Measurements from ENCODE around the gene TNS1.

Gene TNS1

DNA sequence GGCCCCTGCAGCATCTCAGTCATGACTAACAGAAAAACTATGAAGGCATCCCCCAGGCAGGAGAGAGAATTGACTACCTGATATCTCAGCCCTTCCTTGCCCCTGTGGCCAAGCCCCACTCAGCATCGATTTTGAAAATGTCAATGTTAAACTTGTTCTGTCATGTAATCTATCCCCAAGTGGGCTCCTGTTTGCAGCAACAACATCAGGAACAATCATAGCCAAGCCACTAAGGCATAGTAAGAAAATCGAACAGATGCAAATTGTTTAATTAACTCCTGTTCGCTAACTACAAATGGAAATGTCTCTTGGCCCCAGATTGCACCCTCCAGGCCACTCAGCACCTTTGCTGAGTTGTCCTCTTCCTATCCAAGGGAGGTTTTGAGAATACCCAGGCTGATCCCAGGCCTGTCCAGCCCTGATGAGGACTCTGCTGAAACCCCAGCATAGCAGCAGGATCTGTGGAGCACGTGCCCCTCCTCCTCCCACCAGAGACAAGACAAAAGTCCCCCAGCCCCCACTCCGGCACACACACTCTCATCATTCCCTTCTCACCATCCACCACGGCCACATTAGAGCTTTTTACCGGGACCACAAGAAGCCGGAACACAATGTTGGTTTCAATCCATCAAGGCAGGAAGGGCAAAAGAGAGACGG is 150.1 kb downstream of the TNS1 start:
- Histone ChIP-seq H3K27ac (no peak overlapping the region), H4K20me1 (ENCODE audit: insufficient read depth) (no peaks in the 10 kb centered on the region)

DNA sequence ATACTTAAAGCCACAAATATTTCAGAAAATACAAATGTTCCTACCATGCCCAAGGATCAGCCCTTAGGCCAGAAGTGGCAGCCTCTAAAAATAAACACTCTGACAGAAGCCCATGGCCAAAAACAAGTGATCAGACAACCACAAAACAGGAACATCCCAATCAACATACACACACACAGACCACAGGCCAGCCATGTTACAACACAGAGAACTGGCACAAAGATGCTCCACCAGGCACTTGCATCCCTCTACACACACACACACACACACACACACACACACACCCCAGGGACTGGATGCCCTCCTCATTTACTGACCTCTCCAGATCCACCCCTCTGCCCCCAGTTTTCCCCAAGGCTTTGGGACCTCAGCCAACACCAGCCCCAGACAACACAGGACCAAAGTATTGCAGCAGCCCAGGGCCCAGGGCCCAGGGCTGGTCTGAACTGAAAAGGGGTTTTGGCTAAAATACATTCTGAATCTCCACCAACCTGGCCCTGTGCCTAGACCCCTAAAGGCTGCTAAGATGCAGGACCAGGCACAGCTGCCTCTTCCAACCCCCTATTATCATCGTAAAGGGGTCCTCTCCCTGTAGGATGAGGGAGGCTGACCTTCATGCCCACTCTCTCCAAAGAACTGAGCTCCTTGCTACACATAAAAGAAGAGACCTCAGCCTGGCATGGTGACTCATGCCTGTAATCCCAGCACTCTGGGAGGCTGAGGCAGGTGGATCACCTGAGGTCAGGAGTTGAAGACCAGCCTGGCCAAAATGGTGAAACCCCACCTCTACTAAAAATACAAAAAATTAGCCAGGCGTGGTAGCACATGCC is 151.4 kb downstream of the TNS1 start:
- no peak overlapping the region for H3K9ac ChIP-seq
- TF ChIP-seq, protein P1, sequence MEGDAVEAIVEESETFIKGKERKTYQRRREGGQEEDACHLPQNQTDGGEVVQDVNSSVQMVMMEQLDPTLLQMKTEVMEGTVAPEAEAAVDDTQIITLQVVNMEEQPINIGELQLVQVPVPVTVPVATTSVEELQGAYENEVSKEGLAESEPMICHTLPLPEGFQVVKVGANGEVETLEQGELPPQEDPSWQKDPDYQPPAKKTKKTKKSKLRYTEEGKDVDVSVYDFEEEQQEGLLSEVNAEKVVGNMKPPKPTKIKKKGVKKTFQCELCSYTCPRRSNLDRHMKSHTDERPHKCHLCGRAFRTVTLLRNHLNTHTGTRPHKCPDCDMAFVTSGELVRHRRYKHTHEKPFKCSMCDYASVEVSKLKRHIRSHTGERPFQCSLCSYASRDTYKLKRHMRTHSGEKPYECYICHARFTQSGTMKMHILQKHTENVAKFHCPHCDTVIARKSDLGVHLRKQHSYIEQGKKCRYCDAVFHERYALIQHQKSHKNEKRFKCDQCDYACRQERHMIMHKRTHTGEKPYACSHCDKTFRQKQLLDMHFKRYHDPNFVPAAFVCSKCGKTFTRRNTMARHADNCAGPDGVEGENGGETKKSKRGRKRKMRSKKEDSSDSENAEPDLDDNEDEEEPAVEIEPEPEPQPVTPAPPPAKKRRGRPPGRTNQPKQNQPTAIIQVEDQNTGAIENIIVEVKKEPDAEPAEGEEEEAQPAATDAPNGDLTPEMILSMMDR (conservative IDR thresholded peaks at IDR 0.05; ENCODE audit: low read depth, low read length), result no peak

More for the DNA sequence above, 150.1 kb downstream of the TNS1 start:
- Histone ChIP-seq H3K4me2 (no peak overlapping the region), H3K4me1 (ENCODE audit: low read depth, poor library complexity, severe bottlenecking) (no peaks in the 10 kb centered on the region), H3K27me3 (ENCODE audit: insufficient read depth, low read depth) (no peaks in the 10 kb centered on the region), H3K79me2 (ENCODE audit: insufficient read depth, low read depth) (no peaks in the 10 kb centered on the region), H3K9ac (no peak overlapping the region), H2AFZ (ENCODE audit: low read depth) (no peak overlapping the region), H3K36me3 (ENCODE audit: insufficient read depth) (no peaks in the 10 kb centered on the region), H3K4me3 (IDR thresholded peaks at IDR 0.05; ENCODE audit: insufficient read depth, low read depth, low read length) (no peak overlapping the region)
- TF ChIP-seq, protein P1 (conservative IDR thresholded peaks at IDR 0.05; ENCODE audit: low read depth, low read length), result no peak

DNA sequence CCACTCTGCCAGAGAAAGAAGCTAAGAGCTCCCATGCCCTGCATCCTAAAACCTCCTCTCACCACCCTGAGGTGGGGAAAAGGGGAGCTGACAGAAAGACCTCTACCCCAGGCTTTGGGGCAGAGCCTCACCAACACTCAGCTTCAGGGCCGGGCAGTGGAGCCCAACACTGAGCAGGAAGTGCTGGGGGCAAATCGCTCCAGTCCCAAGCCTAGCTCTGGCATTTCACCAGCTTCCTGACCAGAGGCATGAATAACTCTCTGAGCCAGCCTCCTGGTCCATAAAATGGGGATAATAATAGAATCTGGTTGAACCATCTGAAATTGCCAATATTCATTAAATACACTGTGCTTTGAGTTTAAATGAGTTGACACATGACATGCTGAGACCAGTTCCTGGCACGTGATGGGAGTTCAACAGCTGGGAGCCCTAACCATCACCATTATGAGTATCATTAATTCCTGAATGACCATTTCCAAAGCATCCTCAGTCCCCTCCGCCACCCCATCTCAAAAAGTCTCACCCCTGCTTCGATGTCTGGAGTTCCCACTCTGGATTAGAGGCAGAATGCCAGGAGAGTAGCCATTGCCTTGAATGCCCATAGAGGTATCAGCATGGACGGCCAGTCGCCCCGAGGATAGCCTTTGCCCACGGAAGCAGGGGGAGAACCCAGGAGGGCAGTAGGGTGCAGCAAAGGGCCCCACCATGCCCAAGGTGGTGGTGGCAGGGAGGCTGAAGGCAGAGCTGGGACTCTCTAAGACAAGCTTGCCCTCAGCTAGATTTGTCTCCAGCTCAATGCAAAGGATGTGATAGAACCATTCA is 153.4 kb downstream of the TNS1 start:
- H3K79me2 ChIP-seq (ENCODE audit: insufficient read depth, low read depth), result no peaks in the 10 kb centered on the region
- no peaks in the 10 kb centered on the region for H3K4me1 ChIP-seq (ENCODE audit: low read depth, poor library complexity, severe bottlenecking)
- peaks cover 2% of the 10 kb centered on the region; the same call in 1 of the 2 replicates for H3K27me3 ChIP-seq (ENCODE audit: insufficient read depth, low read depth)
- H3K4me3 ChIP-seq (IDR thresholded peaks at IDR 0.05; ENCODE audit: insufficient read depth, low read depth, low read length), result no peak overlapping the region
- no peak overlapping the region for H3K9ac ChIP-seq
- no peak overlapping the region for H3K4me2 ChIP-seq
- no peak overlapping the region for H2AFZ ChIP-seq (ENCODE audit: low read depth)
- no peaks in the 10 kb centered on the region for H4K20me1 ChIP-seq (ENCODE audit: insufficient read depth)
- H3K27ac ChIP-seq, result no peak overlapping the region
- TF ChIP-seq, protein P1 (conservative IDR thresholded peaks at IDR 0.05; ENCODE audit: low read depth, low read length), result no peak
- H3K36me3 ChIP-seq (ENCODE audit: insufficient read depth), result no peaks in the 10 kb centered on the region

More for the DNA sequence above, 151.4 kb downstream of the TNS1 start:
- no peak overlapping the region for H2AFZ ChIP-seq (ENCODE audit: low read depth)
- no peak overlapping the region for H3K4me2 ChIP-seq
- H4K20me1 ChIP-seq (ENCODE audit: insufficient read depth), result no peaks in the 10 kb centered on the region
- H3K27ac ChIP-seq, result no peak overlapping the region
- H3K79me2 ChIP-seq (ENCODE audit: insufficient read depth, low read depth), result no peaks in the 10 kb centered on the region
- no peaks in the 10 kb centered on the region for H3K36me3 ChIP-seq (ENCODE audit: insufficient read depth)
- no peak overlapping the region for H3K4me3 ChIP-seq (IDR thresholded peaks at IDR 0.05; ENCODE audit: insufficient read depth, low read depth, low read length)
- no peaks in the 10 kb centered on the region for H3K4me1 ChIP-seq (ENCODE audit: low read depth, poor library complexity, severe bottlenecking)
- no peaks in the 10 kb centered on the region for H3K27me3 ChIP-seq (ENCODE audit: insufficient read depth, low read depth)

DNA sequence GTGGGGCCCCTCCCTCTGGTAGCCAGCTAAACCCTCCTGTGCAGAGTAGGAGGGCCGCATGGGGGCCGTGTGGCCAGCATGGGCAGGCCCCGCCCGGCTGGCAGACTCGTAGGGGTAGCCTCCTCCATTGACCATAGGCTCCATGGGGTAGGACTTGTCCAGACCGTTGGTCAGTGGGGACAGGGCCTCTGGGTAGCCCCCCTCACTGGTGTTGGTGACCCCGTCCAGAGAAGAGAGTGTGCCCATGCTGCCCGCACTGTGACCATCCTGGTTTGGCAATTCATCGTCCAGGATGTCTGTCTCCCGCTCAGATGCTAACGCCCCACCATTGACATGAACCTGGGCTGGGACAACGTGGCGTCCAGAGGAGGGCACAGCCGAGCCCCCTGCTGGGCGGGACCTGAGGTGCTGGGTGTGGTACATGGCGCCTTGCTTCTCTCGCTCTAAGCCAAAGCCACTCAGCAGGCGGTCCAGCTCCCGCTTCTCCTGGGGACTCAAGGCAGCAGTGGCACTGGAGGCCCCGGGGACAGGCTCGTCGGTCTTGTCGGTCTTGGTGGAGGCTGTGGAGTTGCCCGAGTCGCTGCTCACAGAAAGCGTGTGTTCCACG is 154.3 kb downstream of the TNS1 start:
- no peak overlapping the region for H3K27ac ChIP-seq
- no peaks in the 10 kb centered on the region for H3K79me2 ChIP-seq (ENCODE audit: insufficient read depth, low read depth)
- TF ChIP-seq, protein P1 (conservative IDR thresholded peaks at IDR 0.05; ENCODE audit: low read depth, low read length), result no peak
- H3K4me3 ChIP-seq (IDR thresholded peaks at IDR 0.05; ENCODE audit: insufficient read depth, low read depth, low read length), result no peak overlapping the region
- no peak overlapping the region for H2AFZ ChIP-seq (ENCODE audit: low read depth)
- H3K27me3 ChIP-seq (ENCODE audit: insufficient read depth, low read depth), result peaks cover 2% of the 10 kb centered on the region; the same call in 1 of the 2 replicates
- H3K4me2 ChIP-seq, result no peak overlapping the region
- H3K4me1 ChIP-seq (ENCODE audit: low read depth, poor library complexity, severe bottlenecking), result no peaks in the 10 kb centered on the region
- H4K20me1 ChIP-seq (ENCODE audit: insufficient read depth), result no peaks in the 10 kb centered on the region
- no peaks in the 10 kb centered on the region for H3K36me3 ChIP-seq (ENCODE audit: insufficient read depth)
- no peak overlapping the region for H3K9ac ChIP-seq

Data from KMS-11 (cell line).